Sigmoid colon (tissue), 7 donors: ENCODE results near the gene CRYBB1. TPM values are rescaled to one million over a fixed set of nuclear protein-coding genes. Genes with fewer than 3 reads are reported as not detected.

Source experiments
- DNase-seq: peaks from one replicate; pipeline ENCODE4 v3.0.0-alpha.2; 2019
- H3K27ac ChIP-seq, 4 donors: fragments of 200-600 bp; sonication (generic); one replicate each; pipeline ENCODE4 v1.5.1; 2016 to 2019; ENCODE audit warnings: mild to moderate bottlenecking in 1 of 4
- H3K27me3 ChIP-seq, 3 donors: fragments of 200-600 bp; sonication (generic); one replicate each; pipeline ENCODE4 v1.5.1; 2019; ENCODE audit warnings: mild to moderate bottlenecking in 1 of 3
- H3K36me3 ChIP-seq, 4 donors: fragments of 200-600 bp; sonication (generic); one replicate each; pipeline ENCODE4 v1.5.1; 2016 to 2019
- H3K4me1 ChIP-seq, 4 donors: fragments of 200-600 bp; sonication (generic); one replicate each; pipeline ENCODE4 v1.5.1; 2017 to 2019
- H3K4me3 ChIP-seq, 4 donors: fragments of 200-600 bp; sonication (generic); one replicate each; pipeline ENCODE4 v1.5.1; 2017 to 2019; ENCODE audit warnings: mild to moderate bottlenecking in 2 of 4, moderate library complexity in 1 of 4
- H3K9me3 ChIP-seq, 4 donors: fragments of 200-600 bp in 3 of 4; sonication (generic) in 3 of 4; one replicate each; pipeline versions ENCODE4 v1.5.1 to v1.6.1; 2013 to 2019
- CTCF ChIP-seq, 4 experiments: fragments of 450-650 bp in 3 of 4; fragments of 200-600 bp in 1 of 4; IDR thresholded peaks; one replicate each; pipeline ENCODE4 v1.5.1; 2016 to 2019; ENCODE audit warnings: antibody characterized with exemption in 4 of 4, mild to moderate bottlenecking in 3 of 4, moderate library complexity in 2 of 4
- EP300 ChIP-seq, 4 donors: sonication (generic); formaldehyde crosslinking; IDR thresholded peaks; one replicate each; pipeline ENCODE4 v1.6.1; 2017; ENCODE audit warnings: antibody characterized with exemption in 4 of 4
- POLR2A ChIP-seq, 2 donors: fragments of 450-650 bp; IDR thresholded peaks; one replicate each; pipeline ENCODE4 v1.6.1; 2016; ENCODE audit warnings: antibody characterized with exemption in 2 of 2, mild to moderate bottlenecking in 2 of 2, moderate library complexity in 2 of 2
- POLR2AphosphoS5 ChIP-seq, 4 donors: sonication (generic); formaldehyde crosslinking; IDR thresholded peaks; one replicate each; pipeline ENCODE4 v1.6.1; 2017; ENCODE audit warnings: antibody characterized with exemption in 4 of 4
- WGBS, 2 donors: extraction: QIAGEN DNeasy Blood & Tissue Kit; methylation state at CpG; one replicate each; pipeline ENCODE4 v1.1.7; 2013; 5-methylcytosine and 5-hydroxymethylcytosine counted together
- intact Hi-C: fragments of 100-400 bp; cut with DNase I; formaldehyde crosslinking; loops from one replicate; pipeline ENCODE4 v1.15.1; 2023
- polyA plus RNA-seq, 3 donors: library from polyadenylated mRNA; stranded (reverse); fragments of 200-250 nt; gene quantifications; one replicate each; pipeline ENCODE4 v1.2.3, GENCODE V29; 2013
- total RNA-seq, 4 donors: library from RNA; depleted of rRNA; stranded (reverse); fragments of >200 nt; gene quantifications; one replicate each; pipeline ENCODE4 v1.1.0, GENCODE V29; 2016
- donor health status: healthy with polysubstance abuse.
- donor health status: Bipolar disorder and iron deficiency.
- donor health status: healthy.

The CRYBB1 gene
- total and polyA plus RNA-seq, 7 donors, result 0.47 to 3.0 (median 1.3) TPM; not detected in 3

GRCh38 chr22:26662160-26662559 lies 44.3 kb upstream of the CRYBB1 start:
- intact Hi-C loops, result no loop called here
- no peak for TF ChIP-seq EP300 (IDR thresholded peaks at IDR 0.05)
- no peak for TF ChIP-seq POLR2A (IDR thresholded peaks at IDR 0.05)
- TF ChIP-seq CTCF (IDR thresholded peaks at IDR 0.05), result no peak
- no peak for TF ChIP-seq POLR2AphosphoS5 (IDR thresholded peaks at IDR 0.05)
- Histone ChIP-seq H3K27me3 (peaks cover 17 to 56% (median 30%) of the 10 kb centered on the region in 3 donors), H3K9me3 (no peaks in the 10 kb centered on the region), H3K4me1 (peaks cover 0 to 22% (median 21%) of the 10 kb centered on the region in 4 donors), H3K36me3 (no peaks in the 10 kb centered on the region), H3K4me3 (no peak overlapping the region), H3K27ac (no peak overlapping the region)
- no peak for DNase-seq
- 71 to 88% methylated on average over 2 of the region's 2 CpGs for WGBS, 2 donors

- Histone ChIP-seq H3K36me3 (no peaks in the 10 kb centered on the region), H3K4me1 (peaks cover 0 to 26% (median 25%) of the 10 kb centered on the region in 4 donors), H3K4me3 (no peak overlapping the region), H3K27me3 (peaks cover 21 to 67% (median 39%) of the 10 kb centered on the region in 3 donors), H3K9me3 (no peaks in the 10 kb centered on the region), H3K27ac (no peak overlapping the region)
- 61 to 78% methylated on average over 7 of the region's 7 CpGs for WGBS, 2 donors
- no peak for TF ChIP-seq CTCF (IDR thresholded peaks at IDR 0.05)
- TF ChIP-seq EP300 (IDR thresholded peaks at IDR 0.05), result no peak
- TF ChIP-seq POLR2A (IDR thresholded peaks at IDR 0.05), result no peak
- TF ChIP-seq POLR2AphosphoS5 (IDR thresholded peaks at IDR 0.05), result no peak
- DNase-seq, result no peak
- intact Hi-C loops, result no loop called here
Measured at GRCh38 chr22:26660961-26661578, 43.2 kb upstream of the CRYBB1 start.

GRCh38 chr22:26660356-26660755 lies 42.5 kb upstream of the CRYBB1 start:
- TF ChIP-seq POLR2A (IDR thresholded peaks at IDR 0.05) (no peak), EP300 (IDR thresholded peaks at IDR 0.05) (no peak), CTCF (IDR thresholded peaks at IDR 0.05) (no peak), POLR2AphosphoS5 (IDR thresholded peaks at IDR 0.05) (no peak)
- Histone ChIP-seq H3K27me3 (peaks cover 21 to 74% (median 39%) of the 10 kb centered on the region in 3 donors), H3K4me1 (peaks cover 0 to 26% (median 25%) of the 10 kb centered on the region in 4 donors), H3K36me3 (no peaks in the 10 kb centered on the region), H3K4me3 (no peak overlapping the region), H3K27ac (no peak overlapping the region), H3K9me3 (no peaks in the 10 kb centered on the region)
- WGBS, 2 donors, result 79 to 86% methylated on average over 6 of the region's 6 CpGs
- DNase-seq, result no peak
- intact Hi-C loops, result no loop called here

GRCh38 chr22:26658671-26659478 lies 41.0 kb upstream of the CRYBB1 start:
- 3 to 4% methylated on average over 27 of the region's 27 CpGs for WGBS, 2 donors
- Histone ChIP-seq H3K4me1 (peaks cover 0 to 26% (median 25%) of the 10 kb centered on the region in 4 donors), H3K27me3 (peaks cover 21 to 78% (median 39%) of the 10 kb centered on the region in 3 donors), H3K4me3 (peak overlapping the region in 3 of 4 donors; percentile 11 to 34 (median 25)), H3K36me3 (no peaks in the 10 kb centered on the region), H3K27ac (no peak overlapping the region), H3K9me3 (no peaks in the 10 kb centered on the region)
- TF ChIP-seq POLR2AphosphoS5 (IDR thresholded peaks at IDR 0.05) (peak in 1 of 4 donors; percentile 48), POLR2A (IDR thresholded peaks at IDR 0.05) (no peak)
- DNase-seq, result no peak
- intact Hi-C loops, result loop anchor here (5.0 kb wide), 1 partner anchor 67 kb away; the partner anchor contains the start of gene TPST2

GRCh38 chr22:26658161-26658560 lies 40.3 kb upstream of the CRYBB1 start:
- Histone ChIP-seq H3K27me3 (peaks cover 21 to 77% (median 40%) of the 10 kb centered on the region in 3 donors), H3K9me3 (no peaks in the 10 kb centered on the region), H3K4me3 (peak overlapping the region in 3 of 4 donors; percentile 11 to 34 (median 25)), H3K27ac (no peak overlapping the region), H3K4me1 (peaks cover 0 to 26% (median 25%) of the 10 kb centered on the region in 4 donors), H3K36me3 (no peaks in the 10 kb centered on the region)
- DNase-seq, result no peak
- TF ChIP-seq POLR2A (IDR thresholded peaks at IDR 0.05), result no peak
- no peak for TF ChIP-seq POLR2AphosphoS5 (IDR thresholded peaks at IDR 0.05)
- TF ChIP-seq EP300 (IDR thresholded peaks at IDR 0.05), result no peak
- no peak for TF ChIP-seq CTCF (IDR thresholded peaks at IDR 0.05)
- WGBS, 2 donors, result 8 to 10% methylated on average over 11 of the region's 11 CpGs
- intact Hi-C loops, result loop anchor here (5.0 kb wide), 1 partner anchor 66 kb away; the partner anchor contains the start of gene TPST2
